Karpas-422 (cell line): ENCODE results near the gene CACUL1. TPM values are rescaled to one million over a fixed set of nuclear protein-coding genes. Genes with fewer than 3 reads are reported as not detected.
"Not testable (repeated sequence)": the region's sequence is repeated elsewhere in the genome, so short reads cannot be mapped to it uniquely, and the experiment has no call there.

Source experiments
- DNase-seq: peaks from one replicate; pipeline ENCODE4 v3.0.0-alpha.2; 2015
- H2AFZ ChIP-seq: fragments of 200-600 bp; sonication (generic); 2 replicates; pipeline ENCODE4 v1.6.1; 2014; ENCODE audit warnings: antibody characterized with exemption, low read length, mixed read lengths
- H3K27ac ChIP-seq: fragments of 200-600 bp; sonication (generic); 2 replicates; pipeline ENCODE4 v1.5.1; 2014; ENCODE audit warnings: mild to moderate bottlenecking, low read length, moderate library complexity
- H3K27me3 ChIP-seq: fragments of 200-600 bp; sonication (generic); 2 replicates; pipeline ENCODE4 v1.6.1; 2014; ENCODE audit warnings: low read length, mixed read lengths
- H3K36me3 ChIP-seq: fragments of 200-600 bp; sonication (generic); 2 replicates; pipeline ENCODE4 v1.6.1; 2014; ENCODE audit warnings: low read length, mixed read lengths; ENCODE audit not compliant: insufficient read depth
- H3K4me1 ChIP-seq: fragments of 200-600 bp; sonication (generic); 2 replicates; pipeline ENCODE4 v1.6.1; 2014; ENCODE audit warnings: mild to moderate bottlenecking, low read length, mixed read lengths
- H3K4me2 ChIP-seq: fragments of 200-600 bp; sonication (generic); 2 replicates; pipeline ENCODE4 v1.6.1; 2014; ENCODE audit warnings: low read length, low read depth, mild to moderate bottlenecking; ENCODE audit not compliant: poor library complexity, severe bottlenecking
- H3K4me3 ChIP-seq: fragments of 200-600 bp; sonication (generic); 2 replicates; pipeline ENCODE4 v1.5.1; 2014; ENCODE audit warnings: mild to moderate bottlenecking, antibody characterized with exemption, low read length, mixed read lengths
- H3K79me2 ChIP-seq: fragments of 200-600 bp; sonication (generic); 2 replicates; pipeline ENCODE4 v1.6.1; 2014; ENCODE audit warnings: mild to moderate bottlenecking, low read length, mixed read lengths
- H3K9ac ChIP-seq: fragments of 200-600 bp; sonication (generic); 2 replicates; pipeline ENCODE4 v1.6.0; 2014; ENCODE audit warnings: low read length
- H3K9me2 ChIP-seq: fragments of 200-600 bp; sonication (generic), shearing (Covaris generic); replicated peaks from 2 replicates; pipeline ENCODE4 v1.6.0; 2014; ENCODE audit warnings: mild to moderate bottlenecking, low read length, moderate library complexity; ENCODE audit not compliant: insufficient read depth
- H3K9me3 ChIP-seq: fragments of 300-700, 200-600 bp; sonication (generic); 2 replicates; pipeline ENCODE4 v1.6.1; 2014; ENCODE audit warnings: low read length, mixed read lengths
- H4K20me1 ChIP-seq: fragments of 200-600 bp; sonication (generic); 2 replicates; pipeline ENCODE4 v1.6.1; 2014; ENCODE audit warnings: mild to moderate bottlenecking, antibody characterized with exemption, low read length, low read depth; ENCODE audit not compliant: insufficient read depth
- total RNA-seq: library from RNA; depleted of rRNA; stranded (reverse); fragments of >200 nt; shearing (Covaris generic); gene quantifications from 2 replicates; pipeline ENCODE4 v1.2.3, GENCODE V29; 2014; ENCODE audit warnings: low replicate concordance

Gene CACUL1
- total RNA-seq, 1 experiment from 2014 or later = 50.3 TPM

- H3K4me3 ChIP-seq, H3K27ac ChIP-seq, H3K36me3 ChIP-seq, H2AFZ ChIP-seq, H3K9me3 ChIP-seq, H3K9me2 ChIP-seq, H3K27me3 ChIP-seq, H3K4me2 ChIP-seq, DNase-seq, H4K20me1 ChIP-seq, H3K4me1 ChIP-seq, H3K9ac ChIP-seq, H3K79me2 ChIP-seq: not testable (repeated sequence)
Observed at GRCh38 chr10:118645294-118645693, 109.5 kb downstream of the CACUL1 start.

- Histone ChIP-seq H3K9me2 (no peaks in the 10 kb centered on the region), H3K4me1 (no peaks in the 10 kb centered on the region), H3K9ac (no peak overlapping the region), H3K79me2 (no peaks in the 10 kb centered on the region), H3K4me2 (no peak overlapping the region), H4K20me1 (no peaks in the 10 kb centered on the region), H3K36me3 (no peaks in the 10 kb centered on the region), H3K27ac (no peak overlapping the region), H3K9me3 (no peaks in the 10 kb centered on the region), H2AFZ (no peak overlapping the region), H3K27me3 (no peaks in the 10 kb centered on the region), H3K4me3 (no peak overlapping the region)
- DNase-seq = no peak
Observed at GRCh38 chr10:118642228-118642627, 112.5 kb downstream of the CACUL1 start.

GRCh38 chr10:118638680-118639079, 116.1 kb downstream of the CACUL1 start:
- H2AFZ ChIP-seq = no peak overlapping the region
- no peaks in the 10 kb centered on the region for H3K27me3 ChIP-seq
- H3K4me3 ChIP-seq = no peak overlapping the region
- no peaks in the 10 kb centered on the region for H4K20me1 ChIP-seq
- H3K79me2 ChIP-seq = no peaks in the 10 kb centered on the region
- H3K27ac ChIP-seq = no peak overlapping the region
- no peaks in the 10 kb centered on the region for H3K4me1 ChIP-seq
- H3K9me2 ChIP-seq = no peaks in the 10 kb centered on the region
- H3K9ac ChIP-seq = no peak overlapping the region
- H3K4me2 ChIP-seq = no peak overlapping the region
- H3K9me3 ChIP-seq = no peaks in the 10 kb centered on the region
- DNase-seq = no peak
- no peaks in the 10 kb centered on the region for H3K36me3 ChIP-seq

GRCh38 chr10:118635674-118636402, 118.9 kb downstream of the CACUL1 start:
- Histone ChIP-seq H3K79me2 (no peaks in the 10 kb centered on the region), H4K20me1 (no peaks in the 10 kb centered on the region), H3K9ac (no peak overlapping the region), H3K9me3 (no peaks in the 10 kb centered on the region), H3K9me2 (no peaks in the 10 kb centered on the region), H3K27me3 (no peaks in the 10 kb centered on the region), H2AFZ (no peak overlapping the region), H3K27ac (no peak overlapping the region), H3K4me3 (no peak overlapping the region), H3K4me1 (no peaks in the 10 kb centered on the region), H3K4me2 (no peak overlapping the region), H3K36me3 (no peaks in the 10 kb centered on the region)
- DNase-seq = no peak

- Histone ChIP-seq H3K4me2 (no peak overlapping the region), H3K27me3 (no peaks in the 10 kb centered on the region), H3K79me2 (no peaks in the 10 kb centered on the region), H2AFZ (no peak overlapping the region), H3K9me2 (no peaks in the 10 kb centered on the region), H3K4me3 (no peak overlapping the region), H3K27ac (no peak overlapping the region), H3K9ac (no peak overlapping the region), H3K36me3 (no peaks in the 10 kb centered on the region), H3K9me3 (no peaks in the 10 kb centered on the region), H4K20me1 (no peaks in the 10 kb centered on the region), H3K4me1 (no peaks in the 10 kb centered on the region)
- no peak for DNase-seq
Observed at GRCh38 chr10:118633786-118634185, 121.0 kb downstream of the CACUL1 start.

GRCh38 chr10:118629211-118629610, 125.6 kb downstream of the CACUL1 start:
- no peaks in the 10 kb centered on the region for H3K9me2 ChIP-seq
- H3K4me2 ChIP-seq = no peak overlapping the region
- no peaks in the 10 kb centered on the region for H3K9me3 ChIP-seq
- H3K27me3 ChIP-seq = no peaks in the 10 kb centered on the region
- H3K4me3 ChIP-seq = no peak overlapping the region
- H3K4me1 ChIP-seq = no peaks in the 10 kb centered on the region
- DNase-seq = no peak
- H4K20me1 ChIP-seq = no peaks in the 10 kb centered on the region
- H3K36me3 ChIP-seq = no peaks in the 10 kb centered on the region
- H3K79me2 ChIP-seq = no peaks in the 10 kb centered on the region
- H3K9ac ChIP-seq = no peak overlapping the region
- H2AFZ ChIP-seq = no peak overlapping the region
- no peak overlapping the region for H3K27ac ChIP-seq

- no peaks in the 10 kb centered on the region for H3K9me3 ChIP-seq
- DNase-seq = no peak
- H3K4me3 ChIP-seq = no peak overlapping the region
- no peaks in the 10 kb centered on the region for H3K79me2 ChIP-seq
- no peaks in the 10 kb centered on the region for H4K20me1 ChIP-seq
- no peaks in the 10 kb centered on the region for H3K9me2 ChIP-seq
- H3K4me1 ChIP-seq = no peaks in the 10 kb centered on the region
- H3K36me3 ChIP-seq = no peaks in the 10 kb centered on the region
- H3K27me3 ChIP-seq = no peaks in the 10 kb centered on the region
- H2AFZ ChIP-seq = no peak overlapping the region
- H3K4me2 ChIP-seq = no peak overlapping the region
- no peak overlapping the region for H3K27ac ChIP-seq
- no peak overlapping the region for H3K9ac ChIP-seq
Observed at GRCh38 chr10:118628397-118628796, 126.4 kb downstream of the CACUL1 start.

- no peaks in the 10 kb centered on the region for H3K79me2 ChIP-seq
- H4K20me1 ChIP-seq = no peaks in the 10 kb centered on the region
- H3K36me3 ChIP-seq = no peaks in the 10 kb centered on the region
- no peak overlapping the region for H3K4me2 ChIP-seq
- H3K27ac ChIP-seq = no peak overlapping the region
- no peaks in the 10 kb centered on the region for H3K27me3 ChIP-seq
- H3K9me2 ChIP-seq = no peaks in the 10 kb centered on the region
- DNase-seq = peak; percentile 52
- no peak overlapping the region for H3K9ac ChIP-seq
- H3K4me1 ChIP-seq = no peaks in the 10 kb centered on the region
- H2AFZ ChIP-seq = no peak overlapping the region
- no peak overlapping the region for H3K4me3 ChIP-seq
- no peaks in the 10 kb centered on the region for H3K9me3 ChIP-seq
Observed at GRCh38 chr10:118626953-118627352, 127.8 kb downstream of the CACUL1 start.
